Right cardiac atrium (tissue), 5 donors: ENCODE data around the gene TLDC2. TPM values are rescaled to one million over a fixed set of nuclear protein-coding genes. Genes with fewer than 3 reads are reported as not detected.
"Not testable (repeated sequence)": the region's sequence is repeated elsewhere in the genome, so short reads cannot be mapped to it uniquely, and the experiment has no call there.

Experiments
- ATAC-seq, 2 donors: fragments of 200-7000 bp; cut with Tn5 transposase; one replicate each; pipeline versions ENCODE4 v1.8.0 to v1.9.1; 2020; ENCODE audit warnings: moderate library complexity in 2 of 2, mild to moderate bottlenecking in 1 of 2
- DNase-seq, 3 donors: peaks; one replicate each; pipeline ENCODE4 v3.0.0-alpha.2; 2020
- H3K27ac ChIP-seq: one replicate; pipeline ENCODE4 v1.5.1; 2013; ENCODE audit warnings: mild to moderate bottlenecking, low read length, control low read depth, moderate library complexity
- H3K27me3 ChIP-seq: one replicate; pipeline ENCODE4 v1.6.1; 2013; ENCODE audit not compliant: control insufficient read depth, insufficient read depth
- H3K4me1 ChIP-seq: one replicate; pipeline ENCODE4 v1.6.1; 2013; ENCODE audit warnings: low read length; ENCODE audit not compliant: control insufficient read depth, insufficient read depth
- H3K4me3 ChIP-seq: one replicate; pipeline ENCODE4 v1.5.1; 2013; ENCODE audit warnings: low read length, control low read depth
- H3K9me3 ChIP-seq: one replicate; pipeline ENCODE4 v1.6.1; 2013; ENCODE audit warnings: low read length; ENCODE audit not compliant: control insufficient read depth
- WGBS: extraction: QIAGEN DNeasy Blood & Tissue Kit; methylation state at CpG from one replicate; pipeline ENCODE4 v1.1.7; 2013; 5-methylcytosine and 5-hydroxymethylcytosine counted together
- intact Hi-C, 4 donors: fragments of 100-400 bp; cut with DNase I; formaldehyde crosslinking; loops; one replicate each; pipeline versions ENCODE4 v1.11.0 to v1.14.0; 2022 to 2023
- polyA plus RNA-seq: library from polyadenylated mRNA; stranded (reverse); fragments of 200-250 nt; gene quantifications from one replicate; pipeline ENCODE4 v1.2.3, GENCODE V29; 2013
- total RNA-seq, 4 donors: library from RNA; stranded (reverse); fragmentation: NEBNext Ultra II Directional; extraction: Animal tissue kit (Norgen Biotek cat#: 25700); gene quantifications; one replicate each; pipeline ENCODE4 v1.2.1, GENCODE V29; 2021
- donor health status: healthy with polysubstance abuse.
- donor health status: DM: no; HTN: yes; CAD: no.
- donor health status: DM: no; HTN: no; CAD: no.
- donor health status: DM: no; HTN: yes; CAD: no; lungs with severe emphysema.
- donor health status: DM: yes; HTN: yes; CAD: no.

Gene TLDC2
- total and polyA plus RNA-seq, 5 donors: 0.09 TPM; not detected in 4

- DNase-seq (no peak), ATAC-seq (no peak)
- Histone ChIP-seq H3K4me3 (no peak overlapping the region), H3K27me3 (no peaks in the 10 kb centered on the region), H3K27ac (no peak overlapping the region), H3K9me3 (no peaks in the 10 kb centered on the region), H3K4me1 (peaks cover 3% of the 10 kb centered on the region)
- 41% methylated on average over 8 of the region's 8 CpGs for WGBS
- intact Hi-C loops: no loop called here
Observed at GRCh38 chr20:36885356-36885755, 9.4 kb downstream of the TLDC2 start.

GRCh38 chr20:36886859-36887751, 11.2 kb downstream of the TLDC2 start:
- intact Hi-C loops: no loop called here
- ATAC-seq (peak; percentile 78 to 83), DNase-seq (peak; percentile 78 to 92 (median 90))
- Histone ChIP-seq H3K9me3 (no peaks in the 10 kb centered on the region), H3K27ac (peak overlapping the region; percentile 34), H3K27me3 (no peaks in the 10 kb centered on the region), H3K4me1 (peaks cover 3% of the 10 kb centered on the region), H3K4me3 (no peak overlapping the region)
- WGBS: 21% methylated on average over 24 of the region's 24 CpGs

- peak; percentile 1 to 28 for ATAC-seq
- Histone ChIP-seq H3K27me3 (no peaks in the 10 kb centered on the region), H3K4me1 (peaks cover 3% of the 10 kb centered on the region), H3K4me3 (no peak overlapping the region), H3K9me3 (no peaks in the 10 kb centered on the region), H3K27ac (peak overlapping the region; percentile 34)
- intact Hi-C loops: no loop called here
- no peak for DNase-seq
- 31% methylated on average over 6 of the region's 6 CpGs for WGBS
Observed at GRCh38 chr20:36887752-36888090, 11.8 kb downstream of the TLDC2 start.

- ATAC-seq (no peak), DNase-seq (no peak)
- Histone ChIP-seq H3K9me3 (no peaks in the 10 kb centered on the region), H3K27me3 (no peaks in the 10 kb centered on the region), H3K4me3 (no peak overlapping the region), H3K27ac (no peak overlapping the region), H3K4me1 (peaks cover 3% of the 10 kb centered on the region)
- intact Hi-C loops: no loop called here
- WGBS: 81% methylated on average over 15 of the region's 15 CpGs
Observed at GRCh38 chr20:36888880-36889516, 13.1 kb downstream of the TLDC2 start.

- ATAC-seq (no peak), DNase-seq (no peak)
- 89% methylated on average over 9 of the region's 9 CpGs for WGBS
- Histone ChIP-seq H3K27me3 (no peaks in the 10 kb centered on the region), H3K4me1 (peaks cover 3% of the 10 kb centered on the region), H3K9me3 (no peaks in the 10 kb centered on the region), H3K4me3 (no peak overlapping the region), H3K27ac (no peak overlapping the region)
- intact Hi-C loops: no loop called here
Observed at GRCh38 chr20:36890586-36890985, 14.6 kb downstream of the TLDC2 start.

- intact Hi-C loops: no loop called here
- DNase-seq (no peak), ATAC-seq (no peak)
- Histone ChIP-seq H3K4me3 (no peak overlapping the region), H3K27ac (no peak overlapping the region), H3K4me1 (peaks cover 3% of the 10 kb centered on the region), H3K27me3 (no peaks in the 10 kb centered on the region), H3K9me3 (no peaks in the 10 kb centered on the region)
- WGBS: 83% methylated on average over 4 of the region's 4 CpGs
Observed at GRCh38 chr20:36891211-36891610, 15.3 kb downstream of the TLDC2 start.

- ATAC-seq (no peak), DNase-seq (no peak)
- Histone ChIP-seq H3K4me1 (no peaks in the 10 kb centered on the region), H3K9me3 (no peaks in the 10 kb centered on the region), H3K4me3 (no peak overlapping the region), H3K27ac (no peak overlapping the region), H3K27me3 (no peaks in the 10 kb centered on the region)
- intact Hi-C loops: no loop called here
- WGBS: 96% methylated on average over 3 of the region's 3 CpGs
Observed at GRCh38 chr20:36893801-36894200, 17.9 kb downstream of the TLDC2 start.

- ATAC-seq (no peak), DNase-seq (no peak)
- H3K4me1 ChIP-seq: no peaks in the 10 kb centered on the region
- H3K27ac ChIP-seq: no peak overlapping the region
- H3K27me3 ChIP-seq: no peaks in the 10 kb centered on the region
- H3K4me3 ChIP-seq: no peak overlapping the region
- intact Hi-C loops: no loop called here
- 71% methylated on average over 2 of the region's 2 CpGs for WGBS
- H3K9me3 ChIP-seq: no peaks in the 10 kb centered on the region
Observed at GRCh38 chr20:36895036-36895435, 19.1 kb downstream of the TLDC2 start.

GRCh38 chr20:36904690-36905089, 28.8 kb downstream of the TLDC2 start:
- H3K4me1 ChIP-seq: no peaks in the 10 kb centered on the region
- intact Hi-C loops: no loop called here
- H3K4me3 ChIP-seq: no peak overlapping the region
- 95% methylated on average over 2 of the region's 2 CpGs for WGBS
- no peak overlapping the region for H3K27ac ChIP-seq
- no peaks in the 10 kb centered on the region for H3K27me3 ChIP-seq
- H3K9me3 ChIP-seq: no peaks in the 10 kb centered on the region
- DNase-seq: no peak
- no peak for ATAC-seq

- WGBS: 96% methylated on average over 10 of the region's 10 CpGs
Observed at GRCh38 chr20:36905566-36905965, 29.6 kb downstream of the TLDC2 start.

GRCh38 chr20:36906086-36906485, 30.1 kb downstream of the TLDC2 start:
- H3K4me1 ChIP-seq, H3K4me3 ChIP-seq, ATAC-seq, intact Hi-C loops, DNase-seq, H3K27ac ChIP-seq, H3K27me3 ChIP-seq, H3K9me3 ChIP-seq: not testable (repeated sequence)
- 95% methylated on average over 7 of the region's 7 CpGs for WGBS

More at GRCh38 chr20:36905566-36905965, 29.6 kb downstream of the TLDC2 start:
- H3K27me3 ChIP-seq, H3K4me3 ChIP-seq, ATAC-seq, H3K27ac ChIP-seq, H3K4me1 ChIP-seq, DNase-seq, intact Hi-C loops, H3K9me3 ChIP-seq: not testable (repeated sequence)
